Tibial artery (tissue), 4 donors: ENCODE data around the gene SPSB2.

Source experiments
- DNase-seq, 2 donors: peaks; one replicate each; pipeline ENCODE4 v3.0.0-alpha.2; 2019
- H3K27ac ChIP-seq, 2 donors: fragments of 200-600 bp; sonication (generic) in 1 of 2; 1 replicate in 1 of 2; 2 replicates in 1 of 2; pipeline ENCODE4 v1.5.1; 2018 to 2019; ENCODE audit warnings: mild to moderate bottlenecking in 1 of 2
- H3K27me3 ChIP-seq, 2 donors: fragments of 200-600 bp; sonication (generic) in 1 of 2; one replicate each; pipeline versions ENCODE4 v1.5.1 to v1.6.0; 2016 to 2019
- H3K36me3 ChIP-seq, 3 donors: fragments of 200-600 bp; sonication (generic) in 2 of 3; one replicate each; pipeline ENCODE4 v1.5.1; 2016 to 2019; ENCODE audit warnings: mild to moderate bottlenecking in 2 of 3
- H3K4me1 ChIP-seq, 4 donors: fragments of 200-600 bp; sonication (generic) in 2 of 4; 1 replicate in 3 of 4; 2 replicates in 1 of 4; pipeline ENCODE4 v1.5.1; 2016 to 2019
- H3K4me3 ChIP-seq, 2 donors: fragments of 200-600 bp; sonication (generic) in 1 of 2; 1 replicate in 1 of 2; 2 replicates in 1 of 2; pipeline ENCODE4 v1.5.1; 2018 to 2019; ENCODE audit warnings: mild to moderate bottlenecking in 2 of 2
- H3K9me3 ChIP-seq, 3 donors: fragments of 200-600 bp; sonication (generic) in 1 of 3; one replicate each; pipeline ENCODE4 v1.5.1; 2016 to 2019
- intact Hi-C: fragments of 100-400 bp; cut with DNase I; formaldehyde crosslinking; loops from one replicate; pipeline ENCODE4 v1.15.0; 2023; ENCODE audit warnings: low total_unique reads
- TF ChIP-seq, protein P1 (sequence below), 2 experiments: fragments of 200-600 bp in 1 of 2; fragments of 450-650 bp in 1 of 2; IDR thresholded peaks; one replicate each; pipeline ENCODE4 v1.5.1; 2017 to 2019; ENCODE audit warnings: antibody characterized with exemption in 2 of 2, mild to moderate bottlenecking in 1 of 2, moderate library complexity in 1 of 2

The SPSB2 gene

DNA sequence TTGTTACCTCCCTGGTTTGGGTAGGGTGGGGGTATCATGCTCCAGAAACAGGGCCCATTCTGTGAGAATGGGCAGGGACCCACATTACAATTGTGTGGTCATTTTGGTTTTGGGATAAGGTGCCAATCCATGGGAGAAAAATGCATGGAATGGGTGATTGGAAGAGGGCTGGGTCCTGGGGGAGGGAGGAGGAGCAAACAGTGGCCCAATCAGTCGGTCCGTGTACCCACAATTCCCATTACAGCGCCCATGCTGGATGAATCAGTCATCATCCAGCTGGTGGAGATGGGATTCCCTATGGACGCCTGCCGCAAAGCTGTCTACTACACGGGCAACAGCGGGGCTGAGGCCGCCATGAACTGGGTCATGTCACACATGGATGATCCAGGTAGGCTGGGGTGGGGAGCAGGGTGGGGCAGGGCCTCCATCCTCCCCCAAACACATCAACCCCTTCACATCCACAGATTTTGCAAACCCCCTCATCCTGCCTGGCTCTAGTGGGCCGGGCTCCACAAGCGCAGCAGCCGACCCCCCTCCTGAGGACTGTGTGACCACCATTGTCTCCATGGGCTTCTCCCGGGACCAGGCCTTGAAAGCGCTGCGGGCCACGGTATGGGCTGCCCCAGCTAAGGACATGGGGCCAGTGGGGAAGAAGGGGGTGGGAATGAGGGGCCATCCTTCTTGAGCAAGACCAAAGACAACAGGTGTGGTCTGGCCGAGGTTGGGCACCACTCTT lies 9.3 kb downstream of the SPSB2 start:
- no peak overlapping the region for H3K4me3 ChIP-seq
- no peaks in the 10 kb centered on the region for H3K27me3 ChIP-seq
- H3K9me3 ChIP-seq = no peaks in the 10 kb centered on the region
- TF ChIP-seq, protein P1, sequence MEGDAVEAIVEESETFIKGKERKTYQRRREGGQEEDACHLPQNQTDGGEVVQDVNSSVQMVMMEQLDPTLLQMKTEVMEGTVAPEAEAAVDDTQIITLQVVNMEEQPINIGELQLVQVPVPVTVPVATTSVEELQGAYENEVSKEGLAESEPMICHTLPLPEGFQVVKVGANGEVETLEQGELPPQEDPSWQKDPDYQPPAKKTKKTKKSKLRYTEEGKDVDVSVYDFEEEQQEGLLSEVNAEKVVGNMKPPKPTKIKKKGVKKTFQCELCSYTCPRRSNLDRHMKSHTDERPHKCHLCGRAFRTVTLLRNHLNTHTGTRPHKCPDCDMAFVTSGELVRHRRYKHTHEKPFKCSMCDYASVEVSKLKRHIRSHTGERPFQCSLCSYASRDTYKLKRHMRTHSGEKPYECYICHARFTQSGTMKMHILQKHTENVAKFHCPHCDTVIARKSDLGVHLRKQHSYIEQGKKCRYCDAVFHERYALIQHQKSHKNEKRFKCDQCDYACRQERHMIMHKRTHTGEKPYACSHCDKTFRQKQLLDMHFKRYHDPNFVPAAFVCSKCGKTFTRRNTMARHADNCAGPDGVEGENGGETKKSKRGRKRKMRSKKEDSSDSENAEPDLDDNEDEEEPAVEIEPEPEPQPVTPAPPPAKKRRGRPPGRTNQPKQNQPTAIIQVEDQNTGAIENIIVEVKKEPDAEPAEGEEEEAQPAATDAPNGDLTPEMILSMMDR (IDR thresholded peaks at IDR 0.05) = no peak
- peaks cover 0 to 17% (median 14%) of the 10 kb centered on the region in 4 donors for H3K4me1 ChIP-seq
- intact Hi-C loops = no loop called here
- H3K27ac ChIP-seq = no peak overlapping the region
- H3K36me3 ChIP-seq = peaks cover 55 to 74% (median 55%) of the 10 kb centered on the region in 3 donors
- no peak for DNase-seq

- Histone ChIP-seq H3K9me3 (no peaks in the 10 kb centered on the region), H3K4me3 (no peak overlapping the region), H3K27me3 (no peaks in the 10 kb centered on the region), H3K27ac (no peak overlapping the region), H3K4me1 (peaks cover 0 to 12% (median 8%) of the 10 kb centered on the region in 4 donors), H3K36me3 (peaks cover 62 to 81% (median 62%) of the 10 kb centered on the region in 3 donors)
- TF ChIP-seq, protein P1 (IDR thresholded peaks at IDR 0.05) = no peak
- intact Hi-C loops = no loop called here
- DNase-seq = no peak
These were observed 10.1 kb downstream of the SPSB2 start for GRCh38 chr12:6863033-6863432.

- Histone ChIP-seq H3K4me3 (no peak overlapping the region), H3K36me3 (peaks cover 78 to 98% (median 78%) of the 10 kb centered on the region in 3 donors), H3K4me1 (peaks cover 0 to 5% (median 2%) of the 10 kb centered on the region in 4 donors), H3K9me3 (no peaks in the 10 kb centered on the region), H3K27me3 (no peaks in the 10 kb centered on the region), H3K27ac (no peak overlapping the region)
- no peak for DNase-seq
- intact Hi-C loops = no loop called here
- TF ChIP-seq, protein P1 (IDR thresholded peaks at IDR 0.05) = no peak
These were observed 11.7 kb downstream of the SPSB2 start for GRCh38 chr12:6861391-6861790.

GRCh38 chr12:6860942-6861341 lies 12.2 kb downstream of the SPSB2 start:
- intact Hi-C loops = no loop called here
- DNase-seq = no peak
- H3K4me1 ChIP-seq = peaks cover 0 to under 1% (median 0%) of the 10 kb centered on the region in 4 donors
- H3K36me3 ChIP-seq = peaks cover 83 to 100% (median 83%) of the 10 kb centered on the region in 3 donors
- TF ChIP-seq, protein P1 (IDR thresholded peaks at IDR 0.05) = no peak
- no peak overlapping the region for H3K4me3 ChIP-seq
- H3K27ac ChIP-seq = no peak overlapping the region
- H3K9me3 ChIP-seq = no peaks in the 10 kb centered on the region
- H3K27me3 ChIP-seq = no peaks in the 10 kb centered on the region

DNA sequence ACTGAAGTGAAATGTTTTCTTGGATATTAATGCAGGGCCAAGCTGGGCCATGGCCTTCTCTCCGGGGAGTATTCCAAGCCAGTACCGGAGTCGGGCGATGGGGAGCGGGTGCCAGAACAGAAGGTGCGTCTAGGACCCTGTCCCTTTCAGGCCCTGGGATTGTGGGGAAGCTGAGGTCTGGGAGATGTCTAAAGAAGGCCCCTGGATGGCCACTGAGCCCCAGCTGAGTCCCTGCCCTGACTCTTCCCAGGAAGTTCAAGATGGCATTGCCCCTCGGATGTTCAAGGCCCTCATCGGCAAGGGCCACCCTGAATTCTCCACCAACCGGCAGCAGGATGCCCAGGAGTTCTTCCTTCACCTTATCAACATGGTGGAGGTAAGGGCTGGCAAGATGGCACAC lies 13.0 kb downstream of the SPSB2 start:
- intact Hi-C loops = no loop called here

More for the DNA sequence above, 13.0 kb downstream of the SPSB2 start:
- Histone ChIP-seq H3K4me1 (peaks cover 0 to under 1% (median 0%) of the 10 kb centered on the region in 4 donors), H3K27me3 (no peaks in the 10 kb centered on the region), H3K27ac (no peak overlapping the region), H3K9me3 (no peaks in the 10 kb centered on the region), H3K36me3 (peaks cover 87 to 99% (median 90%) of the 10 kb centered on the region in 3 donors), H3K4me3 (no peak overlapping the region)
- DNase-seq = no peak
- TF ChIP-seq, protein P1 (IDR thresholded peaks at IDR 0.05) = no peak
